ENCODE results near the gene DEFB127.
"Not testable (repeated sequence)": the region's sequence is repeated elsewhere in the genome, so short reads cannot be mapped to it uniquely, and the experiment has no call there.

GRCh38 chr20:203630-204029 lies 46.4 kb downstream of the DEFB127 start:
- not testable (repeated sequence) for TF ChIP-seq CTCF (conservative IDR thresholded peaks at IDR 0.05; ENCODE audit: low read length); EZH2phosphoT487 (IDR thresholded peaks at IDR 0.05; ENCODE audit: borderline replicate concordance, low read depth, low read length)
